Stimulated activated CD8-positive, alpha-beta memory T cell treated with anti-CD3 and anti-CD28 coated beads, Interleukin-15, amount 100 ng/mL, for 24 hours (primary cell): ENCODE data around the gene PRXL2C.
A peak's percentile ranks its signal among the peaks of the same experiment; 100 is the strongest.
"Not testable (repeated sequence)": the region's sequence is repeated elsewhere in the genome, so short reads cannot be mapped to it uniquely, and the experiment has no call there.

Experiments
- DNase-seq: peaks from one replicate; pipeline ENCODE4 v3.0.0-alpha.2; 2020; ENCODE audit warnings: low read depth

PRXL2C gene, protein sequence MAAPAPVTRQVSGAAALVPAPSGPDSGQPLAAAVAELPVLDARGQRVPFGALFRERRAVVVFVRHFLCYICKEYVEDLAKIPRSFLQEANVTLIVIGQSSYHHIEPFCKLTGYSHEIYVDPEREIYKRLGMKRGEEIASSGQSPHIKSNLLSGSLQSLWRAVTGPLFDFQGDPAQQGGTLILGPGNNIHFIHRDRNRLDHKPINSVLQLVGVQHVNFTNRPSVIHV

DNA sequence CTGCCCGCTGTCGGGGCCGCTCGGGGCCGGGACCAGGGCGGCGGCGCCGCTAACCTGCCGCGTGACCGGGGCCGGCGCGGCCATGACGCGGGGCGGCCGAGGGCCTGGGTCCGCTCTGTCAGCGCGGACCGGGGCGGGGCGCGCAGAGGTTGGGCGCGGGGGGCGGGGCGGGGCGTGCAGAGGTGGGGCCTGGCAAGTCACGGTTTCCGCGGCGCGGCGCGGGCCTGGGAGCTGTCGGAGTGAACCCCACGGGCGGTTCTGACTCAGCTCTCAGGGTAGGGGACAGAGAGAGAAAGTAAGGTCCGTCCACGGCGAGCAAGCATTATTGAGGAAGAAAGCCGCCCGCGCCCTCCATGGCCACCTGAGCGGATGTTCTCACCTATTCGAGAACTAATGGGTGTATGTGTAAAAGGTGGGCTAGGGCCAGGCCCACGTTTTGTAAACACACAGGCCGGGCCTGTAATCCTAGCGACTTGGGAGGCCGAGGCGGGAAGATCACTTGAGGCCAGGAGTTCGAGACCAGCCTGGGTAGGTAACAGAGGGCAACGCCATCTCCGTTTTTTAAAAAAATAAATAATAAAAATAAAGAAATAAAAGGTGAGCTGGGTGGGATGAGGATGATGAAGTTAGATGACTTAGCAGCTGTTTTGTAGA, at the start of gene PRXL2C:
TSS of gene PRXL2C (minus strand) at position 120 of the 654 bp plus-strand sequence. CDS start at position 84, 36 bp downstream.
- DNase-seq, result peak; percentile 55

- DNase-seq, result not testable (repeated sequence)
Measured at GRCh38 chr9:96700721-96701375, 45.7 kb upstream of the PRXL2C start.

DNA sequence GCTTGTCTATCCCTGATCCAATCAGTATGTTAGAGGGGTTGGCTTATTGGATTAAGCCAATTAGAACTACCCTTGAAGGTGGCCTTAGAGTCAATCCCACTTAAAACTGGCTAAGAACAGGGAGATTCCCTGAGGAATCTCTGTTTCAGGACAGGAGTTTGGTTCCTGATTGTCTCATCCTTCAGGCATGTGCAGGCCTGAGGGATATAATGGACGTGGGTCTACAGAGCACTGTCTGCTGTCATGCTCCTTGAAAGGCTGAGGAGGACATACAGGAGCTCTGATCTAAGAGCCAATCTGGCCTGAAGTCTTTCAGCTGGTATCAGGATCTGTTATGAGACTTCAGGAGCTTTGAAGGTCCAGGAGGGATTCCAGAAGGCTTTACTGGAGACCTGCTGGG, 36.2 kb upstream of the PRXL2C start:
- no peak for DNase-seq

GRCh38 chr9:96688745-96689464, 33.8 kb upstream of the PRXL2C start:
- no peak for DNase-seq

DNA sequence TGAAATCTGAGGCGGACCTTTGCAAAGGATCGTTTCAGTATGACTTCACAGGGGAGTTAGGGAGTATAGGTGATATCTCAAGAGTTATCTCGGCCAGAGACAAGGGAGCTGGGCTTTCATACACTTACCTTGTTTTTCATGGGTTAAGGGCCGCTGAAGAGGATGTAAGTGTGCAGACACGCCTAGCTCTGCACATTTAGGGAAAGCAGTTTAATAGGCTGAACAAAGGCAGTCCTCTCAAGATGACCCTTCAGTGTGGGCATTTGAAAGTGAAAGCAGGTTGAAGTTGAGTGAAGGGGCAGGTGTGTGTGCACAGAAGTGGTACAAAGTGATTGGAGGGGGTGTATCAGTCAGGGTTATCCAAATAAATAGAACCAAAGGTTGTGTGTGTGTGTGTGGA, 33.1 kb upstream of the PRXL2C start:
- no peak for DNase-seq

DNA sequence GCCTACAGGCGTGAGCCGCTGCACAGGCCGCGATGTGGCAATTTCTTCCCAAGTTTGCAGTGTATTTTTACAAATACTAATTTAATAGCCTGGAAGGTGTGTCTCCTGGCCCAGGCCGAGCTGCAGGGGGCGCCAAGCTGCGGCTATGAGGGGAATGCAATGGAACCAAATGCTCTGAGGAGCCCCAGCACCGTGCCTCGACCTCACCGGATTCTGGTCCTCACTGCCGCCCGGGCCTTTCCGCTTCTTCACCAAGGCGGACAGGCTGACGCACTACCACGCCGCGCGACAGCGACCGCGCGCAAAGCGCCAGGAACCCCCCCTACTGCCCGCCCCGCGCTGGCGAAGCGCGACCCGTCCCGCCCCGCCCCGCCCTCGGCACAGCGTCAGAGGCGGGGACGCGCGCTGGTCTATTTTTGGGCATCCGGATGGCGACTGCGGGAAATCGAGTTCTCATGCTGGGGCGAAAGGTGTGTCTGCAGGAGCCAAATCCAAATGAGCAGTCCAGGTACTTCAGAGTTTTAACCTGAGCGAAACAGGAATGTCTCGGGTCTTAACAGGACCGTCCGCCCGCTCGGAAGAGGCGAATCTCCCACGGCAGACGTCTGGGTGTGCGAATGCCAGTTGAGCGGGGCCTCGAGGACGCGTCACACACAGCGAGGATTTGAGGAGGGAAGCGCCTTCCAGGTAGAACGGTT, 31.7 kb upstream of the PRXL2C start:
- DNase-seq, result peak; percentile 39

GRCh38 chr9:96680812-96681499, 25.8 kb upstream of the PRXL2C start:
- DNase-seq, result no peak

DNA sequence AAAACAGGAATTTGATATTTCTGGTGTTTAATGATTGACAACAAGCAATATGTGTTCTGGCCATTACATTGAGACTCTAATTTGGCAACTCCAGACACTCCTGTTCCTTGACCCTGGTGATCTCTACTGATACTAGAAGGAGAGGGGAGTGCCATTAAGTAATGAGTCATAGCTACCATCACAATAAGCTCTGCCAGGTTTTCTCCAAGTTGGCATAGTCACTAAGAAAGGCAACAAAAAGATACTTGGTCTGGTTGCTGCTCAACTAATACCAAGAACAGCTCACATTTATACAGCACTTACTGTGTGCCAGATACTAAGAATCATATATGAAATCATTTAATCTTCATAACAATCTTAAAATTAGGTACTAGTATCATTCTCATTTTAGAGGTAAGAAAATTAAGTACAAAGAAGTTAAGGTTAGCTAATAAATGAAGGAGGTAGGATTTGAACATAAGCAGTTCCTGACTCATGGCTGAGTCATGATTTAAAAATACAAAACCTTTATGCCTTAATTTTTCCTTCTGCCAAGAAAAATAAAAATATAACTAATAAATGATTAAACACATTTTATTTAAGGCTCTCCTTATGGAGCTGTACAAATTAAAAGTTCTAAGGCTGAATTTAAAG, 19.9 kb upstream of the PRXL2C start:
- DNase-seq, result no peak

DNA sequence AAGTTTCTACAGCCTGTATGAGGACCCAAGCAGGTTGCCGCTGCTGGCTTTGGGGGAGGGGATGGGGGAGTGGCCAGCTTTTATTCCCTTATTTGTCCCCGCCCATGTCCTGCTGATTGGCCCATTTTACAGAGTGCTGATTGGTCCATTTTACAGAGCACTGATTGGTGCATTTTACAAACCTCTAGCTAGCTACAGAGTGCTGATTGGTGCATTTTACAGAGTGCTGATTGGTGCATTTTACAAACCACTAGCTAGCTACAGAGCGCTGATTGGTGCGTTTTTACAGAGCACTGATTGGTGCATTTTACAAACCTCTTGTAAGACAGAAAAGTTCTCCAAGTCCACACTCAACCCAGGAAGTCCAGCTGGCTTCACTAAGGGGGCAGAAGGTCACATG, 18.7 kb upstream of the PRXL2C start:
- not testable (repeated sequence) for DNase-seq

DNA sequence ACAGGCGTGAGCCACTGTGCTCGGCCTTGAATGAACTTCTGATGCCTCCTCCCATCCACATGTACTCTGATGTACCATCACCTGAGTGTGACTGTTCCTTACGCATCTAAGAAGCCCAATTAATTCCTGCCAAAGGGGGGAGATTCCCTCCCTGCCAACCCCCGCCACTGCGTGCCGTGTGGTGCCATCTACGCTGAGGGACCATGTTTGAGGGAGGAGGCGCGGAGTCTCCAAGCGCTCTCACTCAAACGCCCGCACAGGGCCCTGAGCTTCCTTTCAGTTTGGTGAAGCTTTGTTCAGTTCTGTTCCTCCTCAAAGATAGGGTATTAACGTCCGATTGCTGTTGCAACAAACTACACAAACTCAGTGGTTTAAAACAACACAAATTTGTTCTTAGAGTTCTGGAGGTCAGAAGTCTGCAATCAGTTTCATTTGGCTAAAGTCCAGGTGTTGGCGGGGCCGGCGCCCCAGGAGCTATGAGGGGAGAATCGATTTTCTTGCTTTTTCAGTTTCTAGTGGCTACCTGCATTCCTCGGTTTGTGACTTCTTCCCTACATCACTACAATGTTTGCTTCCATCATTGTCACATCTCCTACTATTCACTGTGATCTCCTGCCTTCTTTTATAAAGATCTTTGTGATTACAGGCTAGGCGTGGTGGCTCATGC, 13.9 kb upstream of the PRXL2C start:
- DNase-seq, result no peak

- DNase-seq, result no peak
Measured at GRCh38 chr9:96667363-96667728, 12.2 kb upstream of the PRXL2C start.

DNA sequence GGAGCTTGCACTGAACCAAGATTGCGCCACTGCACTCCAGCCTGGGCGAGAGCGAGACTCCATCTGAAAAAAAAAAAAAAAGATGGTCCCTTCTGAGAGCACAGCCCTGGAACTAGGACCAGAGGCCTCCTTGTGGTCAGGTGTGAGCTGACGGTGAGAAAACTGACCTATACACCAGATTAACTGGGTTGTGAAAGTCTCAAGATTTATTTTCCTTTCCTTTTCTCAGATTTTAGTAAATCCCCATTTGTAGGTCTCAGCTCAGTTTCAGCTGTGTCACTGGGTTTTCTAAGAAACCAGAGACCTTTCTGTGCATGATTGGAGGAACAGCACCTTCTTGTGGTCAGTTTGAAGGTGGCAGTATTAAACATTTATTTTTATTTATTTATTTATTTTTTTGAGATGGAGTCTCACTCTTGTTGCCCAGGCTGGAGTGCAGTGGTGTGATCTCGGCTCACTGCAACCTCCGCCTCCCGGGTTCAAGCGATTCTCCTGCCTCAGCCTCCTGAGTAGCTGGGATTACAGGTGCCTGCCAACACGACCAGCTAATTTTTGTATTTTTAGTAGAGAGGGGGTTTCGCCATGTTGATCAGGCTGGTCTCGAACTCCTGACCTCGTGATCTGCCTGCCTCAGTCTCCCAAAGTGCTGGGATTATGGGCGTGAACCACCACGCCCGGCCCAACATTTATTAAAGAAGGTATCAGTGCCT, 11.7 kb upstream of the PRXL2C start:
- not testable (repeated sequence) for DNase-seq

DNA sequence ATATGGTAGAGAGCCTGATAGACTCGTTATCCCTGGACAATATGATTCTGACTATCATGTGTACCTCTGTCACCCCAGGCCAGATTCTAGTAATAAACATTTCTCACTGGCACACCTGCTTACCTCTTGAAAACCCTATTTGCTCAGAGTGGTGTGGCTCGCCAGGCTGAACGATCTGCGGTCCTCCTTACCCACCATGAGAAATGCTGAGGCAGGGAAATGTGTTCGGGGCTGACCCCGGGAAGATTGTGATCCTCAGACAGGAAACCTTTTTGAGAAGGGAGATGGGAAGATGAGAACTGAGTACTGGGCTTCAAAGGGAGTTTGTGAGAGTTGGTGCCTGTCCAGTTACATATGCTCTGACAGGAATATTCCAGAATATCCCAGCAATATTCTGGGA, 10.7 kb upstream of the PRXL2C start:
- DNase-seq, result no peak

- DNase-seq, result no peak
Measured at GRCh38 chr9:96663506-96664120, 8.5 kb upstream of the PRXL2C start.

DNA sequence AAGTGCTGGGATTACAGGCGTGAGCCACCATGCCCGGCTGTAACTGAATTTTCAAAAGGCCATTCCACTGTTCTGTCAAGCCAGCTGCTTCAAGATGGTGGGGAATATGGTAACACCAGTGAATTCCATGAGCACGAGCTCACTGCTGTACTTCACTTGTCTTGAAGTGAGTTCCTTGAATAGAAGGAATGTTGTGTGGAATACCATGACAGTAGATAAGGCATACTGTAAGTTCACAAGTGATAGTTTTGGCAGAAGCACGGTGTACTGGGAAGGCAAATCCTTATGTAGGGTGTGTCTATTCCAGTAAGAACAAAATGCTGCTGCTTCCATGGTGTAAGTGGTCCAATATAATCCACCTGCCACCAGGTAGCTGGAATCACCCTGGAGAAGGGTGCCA, 6.6 kb upstream of the PRXL2C start:
- DNase-seq, result no peak

DNA sequence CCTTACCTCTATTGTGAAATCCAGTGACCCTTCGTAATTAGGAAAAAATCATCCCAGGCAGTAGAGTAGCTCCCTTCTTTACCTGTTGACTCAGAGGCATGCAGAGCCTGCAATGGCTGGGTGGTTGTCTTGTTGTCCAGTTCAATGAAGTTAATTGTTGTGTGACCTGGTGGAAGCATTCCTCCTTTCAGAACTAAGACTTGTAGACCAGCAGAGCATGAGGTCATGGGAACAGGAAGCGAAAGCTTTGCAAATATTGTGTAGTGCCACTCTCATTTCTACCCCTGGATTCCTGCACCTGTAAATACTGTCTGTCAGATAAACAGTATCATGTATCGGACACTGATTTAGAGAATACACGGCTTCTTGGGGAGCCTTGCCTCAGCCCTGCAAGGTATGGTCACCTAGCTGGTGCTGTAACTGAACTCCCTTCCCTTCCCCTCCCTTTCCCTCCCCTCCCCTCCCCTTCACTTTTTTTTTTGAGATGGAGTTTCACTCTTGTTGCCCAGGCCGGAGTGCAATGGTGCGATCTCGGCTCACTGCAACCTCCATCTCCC, 5.7 kb upstream of the PRXL2C start:
- DNase-seq, result no peak

DNA sequence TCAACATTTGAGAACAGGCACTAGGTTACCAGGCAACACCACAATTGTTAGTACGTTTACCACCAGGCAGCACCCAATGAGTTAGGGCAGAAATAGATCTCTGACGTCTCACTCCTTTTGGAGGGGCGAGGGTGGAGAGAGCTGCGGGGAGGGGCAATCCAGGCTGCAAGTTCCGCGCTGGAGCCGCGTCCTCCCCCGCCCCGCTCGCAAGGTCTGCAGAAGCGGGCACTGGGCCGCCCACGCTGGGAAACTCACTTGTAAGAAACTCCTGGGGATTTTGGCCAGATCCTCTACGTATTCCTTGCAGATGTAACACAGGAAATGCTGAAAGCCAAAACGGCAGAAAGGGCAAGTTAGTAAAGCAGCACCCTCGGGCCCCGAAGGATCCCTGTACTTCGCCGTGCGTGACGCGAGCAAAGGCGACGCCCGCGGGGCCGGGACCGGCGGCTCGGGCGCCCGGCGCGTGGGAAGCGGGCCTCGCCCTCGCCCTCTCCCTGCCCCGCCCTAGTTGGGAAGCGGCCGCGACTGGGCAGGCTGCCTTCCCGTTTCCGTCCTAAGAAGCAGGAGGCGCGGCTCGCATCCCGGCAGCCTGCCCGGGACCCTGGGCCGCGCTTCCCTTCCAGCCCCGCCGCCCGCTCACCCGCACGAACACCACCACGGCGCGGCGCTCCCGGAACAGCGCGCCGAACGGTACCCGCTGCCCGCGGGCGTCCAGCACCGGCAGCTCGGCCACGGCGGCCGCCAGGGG, 493 bp downstream of the PRXL2C start:
- peak; percentile 26 for DNase-seq

DNA sequence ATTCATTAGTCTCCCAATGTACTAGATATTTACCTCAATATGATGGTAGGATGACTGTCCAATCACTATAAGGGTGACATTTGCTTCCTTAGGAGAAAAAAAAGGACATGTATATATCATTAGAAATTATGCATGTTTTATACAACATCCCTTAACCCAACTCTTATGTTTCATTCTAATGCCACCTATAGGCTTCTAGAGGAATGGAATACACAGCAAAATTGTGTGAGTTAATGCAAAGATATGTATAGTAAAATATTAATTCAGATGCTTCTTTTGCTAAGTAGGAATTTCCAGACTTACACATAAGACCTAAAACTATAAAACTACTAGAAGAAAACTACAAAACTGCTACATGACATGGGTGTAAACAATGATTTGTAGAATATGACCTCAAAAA, 3.5 kb downstream of the PRXL2C start:
- no peak for DNase-seq
